Lower leg skin (tissue), 4 donors: ENCODE measurements around the gene CD14. TPM values are rescaled to one million over a fixed set of nuclear protein-coding genes. Genes with fewer than 3 reads are reported as not detected.
"Not testable (repeated sequence)": the region's sequence is repeated elsewhere in the genome, so short reads cannot be mapped to it uniquely, and the experiment has no call there.

Source experiments
- DNase-seq, 2 donors: peaks; one replicate each; pipeline ENCODE4 v3.0.0-alpha.2; 2019; ENCODE audit warnings: low spot score in 2 of 2
- H3K4me3 ChIP-seq: fragments of 200-600 bp; sonication (generic); 2 replicates; pipeline ENCODE4 v1.5.1; 2017; ENCODE audit warnings: mild to moderate bottlenecking, low read depth; ENCODE audit not compliant: poor library complexity, severe bottlenecking
- POLR2A ChIP-seq, 2 donors: fragments of 450-650 bp; IDR thresholded peaks; one replicate each; pipeline ENCODE4 v1.6.1; 2016 to 2017; ENCODE audit warnings: antibody characterized with exemption in 2 of 2, mild to moderate bottlenecking in 1 of 2, moderate library complexity in 1 of 2
- WGBS, 2 donors: methylation state at CpG; one replicate each; pipeline ENCODE4 v1.1.5; 2018; 5-methylcytosine and 5-hydroxymethylcytosine counted together
- intact Hi-C: fragments of 100-400 bp; cut with DNase I; formaldehyde crosslinking; loops from one replicate; pipeline ENCODE4 v1.15.0; 2023; ENCODE audit warnings: low total_unique reads
- total RNA-seq, 4 donors: library from RNA; depleted of rRNA; stranded (reverse); fragments of >200 nt; gene quantifications; one replicate each; pipeline ENCODE4 v1.1.0, GENCODE V29; 2016
- TF ChIP-seq, protein P1 (sequence below), 3 donors: fragments of 450-650 bp; IDR thresholded peaks; one replicate each; pipeline ENCODE4 v1.5.1; 2016; ENCODE audit warnings: antibody characterized with exemption in 3 of 3, mild to moderate bottlenecking in 3 of 3, moderate library complexity in 2 of 3

CD14 gene
- total RNA-seq, 4 donors from 2014 or later, result 14.9 to 22.1 (median 19.1) TPM

DNA sequence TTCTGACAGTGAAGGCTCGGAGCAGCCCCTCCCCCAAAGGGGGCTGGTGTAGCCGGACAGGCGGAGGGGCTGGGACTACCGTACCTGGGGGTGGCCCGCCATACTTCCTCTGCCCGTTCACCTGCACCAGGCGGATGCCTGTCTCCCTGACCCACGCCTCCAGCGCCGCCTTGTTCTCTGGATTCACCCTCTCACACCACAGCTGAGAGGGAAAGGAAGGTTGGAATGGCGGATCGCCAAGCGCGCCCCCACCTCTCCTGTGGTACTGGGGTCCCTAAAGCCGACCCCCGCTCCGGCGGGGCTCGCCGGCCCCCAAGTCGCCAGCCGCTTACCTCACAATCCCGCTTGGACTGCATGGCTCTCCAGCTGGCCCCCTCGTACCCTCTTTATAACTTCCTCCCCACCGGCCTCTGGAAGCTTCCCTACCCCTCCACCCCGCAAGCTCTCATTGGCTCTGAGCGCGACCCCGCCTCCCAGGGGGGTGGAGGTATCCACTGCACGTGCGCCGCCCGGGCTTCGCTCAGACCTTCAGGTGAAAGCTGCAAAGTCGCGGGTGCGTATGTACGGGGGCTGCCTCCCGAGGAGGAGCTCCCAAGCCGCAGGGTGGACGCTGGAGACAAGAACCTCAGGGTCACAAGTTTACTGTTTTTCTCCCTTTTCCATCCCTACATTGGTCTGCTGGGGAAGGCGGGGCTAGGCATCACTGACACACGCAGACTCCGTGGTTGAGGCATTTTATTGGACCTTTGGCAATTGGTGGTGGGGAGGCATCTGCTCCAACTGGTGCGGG is 40.4 kb upstream of the CD14 start, which contains the start of gene DND1:
Gene DND1, minus strand, starts transcription at position 390 of the 790 bp plus-strand sequence. Its CDS starts 34 bp downstream, at position 356.
- TF ChIP-seq, protein P1, sequence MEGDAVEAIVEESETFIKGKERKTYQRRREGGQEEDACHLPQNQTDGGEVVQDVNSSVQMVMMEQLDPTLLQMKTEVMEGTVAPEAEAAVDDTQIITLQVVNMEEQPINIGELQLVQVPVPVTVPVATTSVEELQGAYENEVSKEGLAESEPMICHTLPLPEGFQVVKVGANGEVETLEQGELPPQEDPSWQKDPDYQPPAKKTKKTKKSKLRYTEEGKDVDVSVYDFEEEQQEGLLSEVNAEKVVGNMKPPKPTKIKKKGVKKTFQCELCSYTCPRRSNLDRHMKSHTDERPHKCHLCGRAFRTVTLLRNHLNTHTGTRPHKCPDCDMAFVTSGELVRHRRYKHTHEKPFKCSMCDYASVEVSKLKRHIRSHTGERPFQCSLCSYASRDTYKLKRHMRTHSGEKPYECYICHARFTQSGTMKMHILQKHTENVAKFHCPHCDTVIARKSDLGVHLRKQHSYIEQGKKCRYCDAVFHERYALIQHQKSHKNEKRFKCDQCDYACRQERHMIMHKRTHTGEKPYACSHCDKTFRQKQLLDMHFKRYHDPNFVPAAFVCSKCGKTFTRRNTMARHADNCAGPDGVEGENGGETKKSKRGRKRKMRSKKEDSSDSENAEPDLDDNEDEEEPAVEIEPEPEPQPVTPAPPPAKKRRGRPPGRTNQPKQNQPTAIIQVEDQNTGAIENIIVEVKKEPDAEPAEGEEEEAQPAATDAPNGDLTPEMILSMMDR (IDR thresholded peaks at IDR 0.05), result no peak
- TF ChIP-seq POLR2A (IDR thresholded peaks at IDR 0.05), result no peak
- no peak for DNase-seq
- intact Hi-C loops, result no loop called here
- WGBS, 2 donors, result 90 to 91% methylated on average over 44 to 45 of the region's 45 CpGs
- H3K4me3 ChIP-seq, result no peak within 1 kb of the TSS

DNA sequence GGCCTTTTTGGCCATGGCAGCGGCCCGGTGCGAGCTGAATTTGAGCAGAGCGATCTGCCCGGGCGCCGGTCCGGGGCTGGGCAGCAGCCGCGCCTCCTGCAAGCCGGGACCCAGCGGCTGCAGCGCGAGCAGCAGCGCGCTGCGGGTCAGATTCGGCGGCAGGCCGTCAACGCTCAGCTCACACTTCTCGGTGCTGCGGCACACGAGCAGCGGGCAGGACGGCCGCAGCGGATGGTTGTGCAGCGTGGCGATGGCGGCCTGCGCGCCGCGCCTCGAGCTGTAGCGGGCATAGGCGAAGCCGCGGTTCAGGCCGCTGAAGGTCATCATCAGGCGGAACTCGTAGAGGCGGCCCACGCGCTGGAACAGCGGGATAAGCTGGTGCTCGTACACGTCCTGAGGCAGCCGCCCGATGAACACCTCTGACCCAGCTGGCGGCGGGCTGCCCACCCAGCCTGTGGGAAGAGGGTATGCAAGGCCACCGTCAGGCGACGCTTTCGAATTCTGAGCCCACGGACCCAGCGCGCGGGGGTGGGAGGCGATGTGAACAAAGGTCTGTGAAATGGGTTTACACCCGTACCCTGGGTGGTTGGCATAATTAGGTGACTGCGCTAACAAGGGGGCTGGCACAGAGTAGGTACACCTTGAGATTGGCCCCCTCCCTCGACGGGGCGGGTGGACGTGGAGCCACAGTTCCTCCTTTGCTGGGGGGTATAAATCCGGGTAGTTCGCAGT is 39.6 kb upstream of the CD14 start:
- TF ChIP-seq, protein P1 (IDR thresholded peaks at IDR 0.05), result no peak
- TF ChIP-seq POLR2A (IDR thresholded peaks at IDR 0.05), result no peak
- no peak overlapping the region for H3K4me3 ChIP-seq
- 62 to 80% methylated on average over 23 to 53 of the region's 70 CpGs for WGBS, 2 donors
- DNase-seq, result no peak
- intact Hi-C loops, result no loop called here

DNA sequence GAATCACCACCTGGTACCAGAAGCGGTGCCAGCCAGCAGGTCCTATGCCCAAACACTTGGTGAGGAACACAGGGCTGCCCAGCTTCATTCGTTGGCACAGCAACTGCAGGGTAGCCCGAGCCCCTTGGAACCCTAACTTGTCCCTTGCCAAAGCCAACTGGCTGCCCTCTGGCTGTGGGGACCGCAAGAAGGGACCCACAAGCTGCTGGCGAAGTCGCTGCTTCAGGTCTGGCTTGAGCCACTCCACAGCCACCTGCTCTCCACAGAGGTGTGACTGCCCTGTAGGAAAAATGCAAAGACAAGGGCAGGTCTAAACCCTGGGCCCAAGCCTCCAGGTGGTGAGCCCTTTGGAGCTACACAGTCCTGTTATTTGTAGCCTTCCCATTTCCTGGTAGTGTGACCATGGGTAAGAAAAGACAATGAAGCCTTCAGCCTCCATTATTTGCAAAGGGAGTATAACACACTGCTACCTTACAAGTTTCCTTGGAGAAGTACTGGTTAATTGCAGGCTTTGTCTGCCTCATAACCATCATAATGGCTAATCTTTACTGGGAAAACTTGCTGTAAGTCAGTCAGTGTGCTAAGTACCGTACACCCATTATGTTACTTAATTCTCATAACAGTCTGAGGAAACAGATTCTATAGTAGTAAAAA is 38.6 kb upstream of the CD14 start:
- intact Hi-C loops, result no loop called here
- WGBS, 2 donors, result 91 to 97% methylated on average over 2 to 4 of the region's 7 CpGs
- DNase-seq, result no peak
- H3K4me3 ChIP-seq, result no peak overlapping the region
- TF ChIP-seq, protein P1 (IDR thresholded peaks at IDR 0.05), result no peak
- TF ChIP-seq POLR2A (IDR thresholded peaks at IDR 0.05), result no peak

DNA sequence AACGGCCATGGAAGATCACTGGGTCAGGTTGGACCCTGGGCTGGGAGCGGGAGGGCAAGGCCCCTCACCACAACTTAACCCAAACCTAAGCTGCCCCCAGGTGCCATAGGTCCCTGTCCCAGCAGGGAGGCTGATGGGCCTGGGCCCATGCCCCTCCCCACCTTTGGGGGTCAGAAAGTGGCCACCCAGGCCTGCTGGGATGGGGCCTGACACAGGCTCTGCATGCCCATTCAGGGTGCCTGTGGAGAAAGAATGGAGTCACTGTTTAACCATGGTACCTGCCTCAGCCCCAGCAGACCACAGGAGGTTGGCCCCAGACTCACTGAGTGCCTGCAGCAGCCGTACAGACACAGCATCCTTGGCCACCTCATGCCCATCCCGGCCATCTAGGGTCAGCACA is 38.1 kb upstream of the CD14 start:
- H3K4me3 ChIP-seq, intact Hi-C loops, DNase-seq: not testable (repeated sequence)
- WGBS, 2 donors, result 100% methylated on average over 2 of the region's 4 CpGs

DNA sequence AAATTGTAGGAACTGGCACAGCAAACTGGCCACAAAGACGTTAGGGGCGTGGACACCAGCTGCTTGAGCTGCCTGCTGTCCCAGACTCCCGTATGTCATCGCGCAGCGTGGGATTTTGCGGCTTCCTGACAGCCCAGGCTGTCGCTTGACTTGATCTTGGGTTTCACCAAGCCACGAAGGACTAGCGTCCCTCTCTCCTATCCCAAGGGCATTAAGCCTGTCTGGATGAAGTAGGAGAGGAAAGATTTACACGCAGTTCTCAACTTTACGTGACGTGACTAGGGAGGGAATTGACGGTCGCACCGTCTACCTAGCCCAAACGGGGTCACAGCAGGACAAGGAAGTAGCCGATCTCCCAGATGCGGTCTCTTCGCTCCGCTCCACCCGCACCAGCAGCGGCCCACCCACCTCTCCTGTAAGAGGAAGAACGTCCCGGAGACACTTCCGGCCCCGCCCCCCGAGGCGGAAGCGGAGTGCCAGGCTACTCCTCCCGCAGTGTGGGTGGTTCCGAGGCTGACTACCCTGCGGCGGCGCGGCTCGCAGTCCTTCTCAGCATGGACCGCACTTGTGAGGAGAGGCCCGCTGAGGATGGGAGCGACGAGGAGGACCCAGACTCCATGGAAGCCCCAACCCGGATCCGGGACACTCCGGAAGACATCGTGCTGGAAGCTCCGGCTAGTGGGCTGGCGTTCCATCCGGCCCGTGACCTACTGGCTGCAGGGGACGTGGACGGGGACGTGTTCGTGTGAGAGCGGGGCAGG is 31.6 kb upstream of the CD14 start, which contains the start of gene WDR55:
Gene WDR55, plus strand, starts transcription at position 546 of the 761 bp plus-strand sequence. Its CDS starts 9 bp downstream, at position 555.
- intact Hi-C loops, result no loop called here
- H3K4me3 ChIP-seq, result peak within 1 kb of the TSS; percentile 84
- 0 to 2% methylated on average over 47 to 53 of the region's 54 CpGs for WGBS, 2 donors
- no peak for TF ChIP-seq POLR2A (IDR thresholded peaks at IDR 0.05)
- TF ChIP-seq, protein P1 (IDR thresholded peaks at IDR 0.05), result no peak
- DNase-seq, result peak; percentile 96 to 99
